Measurements from ENCODE around the gene RGS7. TPM values are rescaled to one million over a fixed set of nuclear protein-coding genes. Genes with fewer than 3 reads are reported as not detected.
"Not testable (repeated sequence)": the region's sequence is repeated elsewhere in the genome, so short reads cannot be mapped to it uniquely, and the experiment has no call there.

The RGS7 gene
- total RNA-seq, 1 donor from 2014 or later, result not detected

DNA sequence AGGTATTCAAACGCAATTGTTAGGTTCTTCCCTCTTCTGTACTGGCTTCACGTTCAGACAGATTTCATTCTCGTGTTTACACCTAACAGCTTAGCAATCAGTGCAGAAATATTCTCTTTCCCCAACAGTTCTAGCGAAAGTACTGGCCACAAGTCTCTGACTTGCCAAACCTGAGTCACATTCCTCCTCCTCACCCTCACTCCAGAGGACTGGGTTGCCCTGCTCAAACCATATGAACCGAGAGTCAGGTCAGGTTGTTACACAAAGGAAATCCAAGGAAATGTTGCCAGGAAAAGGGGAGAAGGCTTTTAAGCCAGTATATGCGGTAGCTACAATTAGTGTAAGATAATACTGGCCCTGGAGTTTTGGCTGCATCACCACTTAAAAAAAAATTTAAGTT lies 282.5 kb downstream of the RGS7 start:
- no peak for ATAC-seq

DNA sequence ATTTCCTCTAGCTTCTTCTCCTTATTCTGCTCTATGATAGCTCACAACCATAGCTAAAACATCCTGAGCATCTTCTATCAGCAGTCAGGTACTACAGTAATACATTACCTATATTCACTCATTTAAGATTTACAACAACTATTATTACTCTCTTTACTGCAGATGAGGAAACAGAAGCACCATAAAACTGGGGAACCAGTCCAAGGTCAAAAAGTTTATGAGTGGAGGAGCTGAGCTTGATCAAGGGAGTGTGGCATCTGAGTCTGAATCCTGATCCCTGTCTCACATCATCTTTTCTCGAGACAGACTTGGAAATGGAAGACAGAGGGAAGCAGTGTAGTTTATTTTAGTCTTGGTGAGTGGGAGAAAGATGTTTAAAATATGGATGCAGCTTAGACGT lies 288.6 kb downstream of the RGS7 start:
- ATAC-seq, result no peak

- ATAC-seq, result no peak
Measured at GRCh38 chr1:241063276-241063675, 293.7 kb downstream of the RGS7 start.

- no peak for ATAC-seq
Measured at GRCh38 chr1:241061062-241061461, 295.9 kb downstream of the RGS7 start.

DNA sequence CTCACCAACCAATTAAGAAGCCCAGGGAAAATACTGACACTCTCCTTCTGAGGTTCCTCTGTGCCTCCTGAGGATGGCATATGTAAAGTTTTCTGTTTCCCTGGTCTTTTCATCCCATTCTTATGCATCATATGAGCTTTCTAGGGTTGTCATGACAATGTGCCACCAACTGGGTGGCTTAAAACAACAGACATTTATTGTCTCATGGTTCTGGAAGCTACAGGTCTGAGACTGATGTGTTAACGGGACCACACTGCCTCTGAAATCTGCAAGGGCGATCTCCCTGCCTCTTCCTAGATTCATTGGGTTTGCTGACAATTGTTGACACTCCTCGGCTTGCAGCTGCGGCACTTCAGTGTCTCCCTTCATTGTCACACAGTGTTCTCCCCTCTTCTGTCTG lies 308.4 kb downstream of the RGS7 start:
- ATAC-seq, result no peak

GRCh38 chr1:241045659-241046058 lies 311.3 kb downstream of the RGS7 start:
- no peak for ATAC-seq

GRCh38 chr1:241034203-241034936 lies 322.6 kb downstream of the RGS7 start:
- ATAC-seq, result no peak

GRCh38 chr1:241024834-241025233 lies 332.2 kb downstream of the RGS7 start:
- no peak for ATAC-seq

- ATAC-seq, result no peak
Measured at GRCh38 chr1:241022366-241022765, 334.6 kb downstream of the RGS7 start.

- no peak for ATAC-seq
Measured at GRCh38 chr1:241020851-241021697, 335.9 kb downstream of the RGS7 start.

DNA sequence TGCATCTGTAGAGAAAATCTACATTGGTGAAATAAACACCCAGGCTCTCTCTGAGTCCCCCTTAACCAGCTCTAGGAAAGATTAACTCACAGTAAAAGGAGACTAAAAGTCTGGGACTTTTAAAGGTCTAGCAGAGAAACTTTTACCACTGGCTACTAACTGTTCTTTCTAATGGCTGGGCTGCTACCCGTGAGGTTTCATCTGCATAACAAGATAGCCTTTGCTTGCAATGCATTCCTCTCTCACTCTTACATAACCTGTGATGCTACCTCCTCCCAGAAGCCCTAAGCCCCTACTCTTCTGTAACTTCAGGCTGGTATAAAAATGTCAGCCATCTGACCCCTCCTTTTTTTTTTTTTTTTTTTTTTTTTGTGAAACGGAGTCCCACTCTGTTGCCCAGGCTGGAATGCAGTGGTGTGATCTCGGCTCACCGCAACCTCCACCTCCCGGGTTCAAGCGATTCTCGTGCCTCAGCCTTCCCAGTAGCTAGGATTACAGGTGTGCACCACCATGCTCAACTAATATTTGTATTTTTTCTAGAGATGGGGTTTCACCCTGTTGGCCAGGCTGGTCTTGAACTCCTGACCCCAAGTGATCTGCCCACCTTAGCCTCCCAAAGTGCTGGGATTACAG lies 344.2 kb downstream of the RGS7 start:
- no peak for ATAC-seq

GRCh38 chr1:241007668-241008067 lies 349.3 kb downstream of the RGS7 start:
- no peak for ATAC-seq

- no peak for ATAC-seq
Measured at GRCh38 chr1:240999826-241000225, 357.2 kb downstream of the RGS7 start.

GRCh38 chr1:240998441-240999015 lies 358.5 kb downstream of the RGS7 start:
- ATAC-seq, result no peak

GRCh38 chr1:240998024-240998423 lies 359.0 kb downstream of the RGS7 start:
- ATAC-seq, result no peak

GRCh38 chr1:240993004-240993403 lies 364.0 kb downstream of the RGS7 start:
- ATAC-seq, result no peak

GRCh38 chr1:240991230-240991629 lies 365.8 kb downstream of the RGS7 start:
- ATAC-seq, result no peak

GRCh38 chr1:240987928-240988327 lies 369.1 kb downstream of the RGS7 start:
- ATAC-seq, result no peak

DNA sequence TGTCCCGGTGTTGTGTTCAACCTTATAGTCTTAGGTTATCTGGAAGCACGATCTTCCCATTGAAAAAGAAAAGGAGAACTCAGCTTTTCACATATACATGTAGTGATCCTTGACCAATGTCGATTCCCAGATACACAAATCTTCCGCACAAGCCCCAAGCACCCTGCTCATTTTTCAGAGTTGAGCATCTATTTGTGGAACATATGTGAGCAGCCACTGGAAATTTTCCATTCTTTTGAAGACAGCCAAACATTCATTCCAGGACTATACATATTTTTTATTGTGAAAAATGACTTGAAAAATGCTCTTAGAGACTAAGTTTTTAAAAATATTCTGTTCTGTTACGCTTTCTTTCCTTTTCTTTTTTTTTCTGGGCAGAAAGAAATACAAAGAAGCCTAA lies 371.9 kb downstream of the RGS7 start:
- no peak for ATAC-seq

DNA sequence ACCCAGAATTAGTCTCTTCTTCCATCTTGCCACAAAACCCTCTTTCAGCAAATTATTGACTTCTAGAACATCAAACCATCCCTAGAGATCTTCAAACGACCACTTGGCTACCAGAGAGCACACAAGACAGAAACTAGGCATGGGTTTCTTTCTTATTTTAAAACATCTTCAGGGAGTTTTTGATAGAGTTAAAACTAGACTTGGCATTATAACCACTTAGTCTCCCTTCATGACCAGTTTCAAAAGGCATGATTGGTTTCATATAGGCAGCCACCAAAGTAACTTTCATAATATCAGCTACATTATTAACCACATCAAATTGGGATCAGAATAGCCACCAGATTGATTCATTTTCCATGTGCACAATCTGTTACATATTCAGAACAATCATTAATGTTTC lies 376.7 kb downstream of the RGS7 start:
- ATAC-seq, result no peak

DNA sequence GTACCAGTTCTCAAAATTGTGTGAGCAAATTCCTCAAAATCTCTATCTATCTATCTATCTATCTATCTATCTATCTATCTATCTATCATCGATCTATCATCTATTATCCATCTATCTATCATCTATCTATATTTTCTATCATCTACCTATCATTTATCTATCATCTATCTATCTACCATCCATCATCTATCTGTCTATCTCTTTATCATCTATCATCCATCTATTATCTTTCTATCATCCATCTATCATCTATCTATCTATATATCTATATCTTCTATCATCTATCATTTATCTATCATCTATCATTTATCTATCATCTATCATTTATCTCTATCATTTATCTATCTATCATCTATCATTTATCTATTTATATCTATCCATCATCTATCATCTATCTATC lies 380.3 kb downstream of the RGS7 start:
- ATAC-seq, result no peak

- no peak for ATAC-seq
Measured at GRCh38 chr1:240973875-240974274, 383.1 kb downstream of the RGS7 start.

DNA sequence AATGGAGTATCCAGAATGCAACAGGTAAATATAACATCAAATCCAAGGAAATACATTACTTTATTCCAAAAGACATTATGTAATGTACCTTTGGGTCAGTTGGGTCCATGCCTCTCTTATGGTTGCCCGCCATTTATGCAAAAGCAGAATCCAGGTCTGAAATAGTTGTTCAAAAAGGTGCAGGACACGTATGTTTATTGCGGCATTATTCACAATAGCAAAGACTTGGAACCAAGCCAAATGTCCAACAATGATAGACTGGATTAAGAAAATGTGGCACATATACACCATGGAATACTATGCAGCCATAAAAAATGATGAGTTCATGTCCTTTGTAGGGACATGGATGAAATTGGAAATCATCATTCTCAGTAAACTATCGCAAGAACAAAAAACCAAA lies 384.9 kb downstream of the RGS7 start:
- ATAC-seq, result not testable (repeated sequence)

All from esophagus mucosa (tissue), 1 donor.